Measurements from ENCODE around the gene SLAMF8.

DNA sequence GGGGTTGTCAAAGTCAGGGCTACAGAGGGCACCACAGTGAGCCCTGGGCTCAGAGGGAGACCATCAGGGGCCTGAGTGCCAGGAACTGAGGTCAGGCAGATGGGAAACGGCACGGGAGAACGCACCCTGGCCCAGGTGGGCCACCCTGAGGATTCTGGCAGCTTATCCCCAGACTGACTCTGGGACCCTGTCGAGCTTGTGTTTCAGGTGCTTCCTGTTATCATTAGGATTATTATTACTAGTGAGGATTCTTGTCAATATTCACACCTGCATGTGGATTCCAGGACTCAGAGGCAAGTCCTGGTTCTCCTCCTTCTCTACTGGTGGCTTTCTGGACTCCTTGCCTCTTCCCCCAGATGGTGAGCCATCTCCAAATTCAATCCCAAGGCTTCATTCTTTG, 20.6 kb downstream of the SLAMF8 start:
- TF ChIP-seq, protein P1, sequence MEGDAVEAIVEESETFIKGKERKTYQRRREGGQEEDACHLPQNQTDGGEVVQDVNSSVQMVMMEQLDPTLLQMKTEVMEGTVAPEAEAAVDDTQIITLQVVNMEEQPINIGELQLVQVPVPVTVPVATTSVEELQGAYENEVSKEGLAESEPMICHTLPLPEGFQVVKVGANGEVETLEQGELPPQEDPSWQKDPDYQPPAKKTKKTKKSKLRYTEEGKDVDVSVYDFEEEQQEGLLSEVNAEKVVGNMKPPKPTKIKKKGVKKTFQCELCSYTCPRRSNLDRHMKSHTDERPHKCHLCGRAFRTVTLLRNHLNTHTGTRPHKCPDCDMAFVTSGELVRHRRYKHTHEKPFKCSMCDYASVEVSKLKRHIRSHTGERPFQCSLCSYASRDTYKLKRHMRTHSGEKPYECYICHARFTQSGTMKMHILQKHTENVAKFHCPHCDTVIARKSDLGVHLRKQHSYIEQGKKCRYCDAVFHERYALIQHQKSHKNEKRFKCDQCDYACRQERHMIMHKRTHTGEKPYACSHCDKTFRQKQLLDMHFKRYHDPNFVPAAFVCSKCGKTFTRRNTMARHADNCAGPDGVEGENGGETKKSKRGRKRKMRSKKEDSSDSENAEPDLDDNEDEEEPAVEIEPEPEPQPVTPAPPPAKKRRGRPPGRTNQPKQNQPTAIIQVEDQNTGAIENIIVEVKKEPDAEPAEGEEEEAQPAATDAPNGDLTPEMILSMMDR (IDR thresholded peaks at IDR 0.05; ENCODE audit: poor library complexity, severe bottlenecking), result no peak
- TF ChIP-seq EZH2 (IDR thresholded peaks at IDR 0.05; ENCODE audit: borderline replicate concordance, insufficient read depth, low read length, poor library complexity, severe bottlenecking) (no peak), SMC3 (conservative IDR thresholded peaks at IDR 0.05; ENCODE audit: poor library complexity) (no peak), POLR2AphosphoS5 (IDR thresholded peaks at IDR 0.05) (no peak)

Measured in neural cell (in vitro differentiated cells).